Measurements from ENCODE around the gene GARIN5B. TPM values are rescaled to one million over a fixed set of nuclear protein-coding genes. Genes with fewer than 3 reads are reported as not detected.

Gene GARIN5B
- total RNA-seq, 1 experiment from 2014 or later, result 0.13 TPM

- Histone ChIP-seq H2BK20ac (ENCODE audit: low read depth, low read length, poor library complexity, severe bottlenecking) (no peak overlapping the region), H3K9ac (ENCODE audit: extremely low read depth, insufficient read length, low read length) (no peak overlapping the region), H4K91ac (ENCODE audit: insufficient read length, low read depth, low read length) (no peak overlapping the region), H3K4ac (ENCODE audit: low read depth, low read length) (no peak overlapping the region), H3K4me1 (ENCODE audit: insufficient read depth, low read length) (no peaks in the 10 kb centered on the region), H3K56ac (ENCODE audit: insufficient read length, low read depth, low read length) (no peak overlapping the region), H3K27ac (ENCODE audit: insufficient read length, low read depth, low read length) (no peak overlapping the region), H3K18ac (ENCODE audit: insufficient read length, low read depth, low read length) (no peak overlapping the region), H3K79me1 (ENCODE audit: insufficient read depth, low read depth, low read length, poor library complexity, severe bottlenecking) (no peaks in the 10 kb centered on the region), H3K14ac (ENCODE audit: insufficient read depth, low read length) (no peak overlapping the region), H2BK5ac (ENCODE audit: insufficient read length, low read length) (no peak overlapping the region), H2AK5ac (ENCODE audit: insufficient read length, low read length) (no peak overlapping the region), H2BK120ac (ENCODE audit: low read depth, low read length, poor library complexity, severe bottlenecking) (no peak overlapping the region), H3K4me2 (ENCODE audit: insufficient read depth, insufficient read length, low read length) (peak overlapping the region; percentile 76), H2BK12ac (ENCODE audit: insufficient read length, low read depth, low read length) (no peak overlapping the region), H4K8ac (replicated peaks; ENCODE audit: insufficient read length, low read depth, low read length) (no peak overlapping the region), H4K5ac (ENCODE audit: insufficient read length, low read depth, low read length) (no peak overlapping the region), H3K23me2 (ENCODE audit: insufficient read length, low read depth, low read length, poor library complexity, severe bottlenecking) (peaks cover 10% of the 10 kb centered on the region), H2AFZ (ENCODE audit: low read length) (no peak overlapping the region), H4K20me1 (ENCODE audit: control insufficient read depth, insufficient read depth, insufficient read length) (no peaks in the 10 kb centered on the region), H3K79me2 (ENCODE audit: insufficient read depth, low read length) (no peaks in the 10 kb centered on the region), H3K9me3 (ENCODE audit: control insufficient read depth, low read depth, low read length) (no peaks in the 10 kb centered on the region), H3K27me3 (ENCODE audit: insufficient read depth, low read length) (peaks cover 5% of the 10 kb centered on the region), H2BK15ac (ENCODE audit: low read depth, low read length) (no peak overlapping the region), H3T11ph (ENCODE audit: low read length) (no peak overlapping the region), H3K23ac (ENCODE audit: insufficient read length, low read depth, low read length) (no peak overlapping the region)
- WGBS (ENCODE audit: extremely low coverage, insufficient read length, low lambda C conversion rate), result no CpG with 5 or more reads among the region's 59 CpGs
- Mint-ChIP-seq H3K27me3 (ENCODE audit: low read depth) (peaks cover 78% of the 10 kb centered on the region), H3K36me3 (ENCODE audit: insufficient read depth in 1 of 3, low read depth in 3 of 3) (peaks cover 0 to 6% (median 0%) of the 10 kb centered on the region in 3 experiments; a peak in 1 of 7 replicates), H3K27ac (peak overlapping the region in 1 of 3 experiments; percentile 63; a peak in 1 of 7 replicates), H3K9me3 (peaks cover 0 to 5% of the 10 kb centered on the region in 2 experiments; a peak in 2 of 5 replicates), H3K4me3 (peak overlapping the region; percentile 71 to 89), H3K4me1 (peaks cover 27 to 43% of the 10 kb centered on the region in 2 experiments)
- DNase-seq, result peak; percentile 91
- no peak for TF ChIP-seq CTCF (conservative IDR thresholded peaks at IDR 0.05)
These were observed 6.7 kb upstream of the GARIN5B start for GRCh38 chr19:55369653-55370304.
